SK-N-DZ (cell line): ENCODE results near the gene VRK1.

Experiments
- DNase-seq: peaks from one replicate; pipeline ENCODE4 v3.0.0-alpha.2; 2015; ENCODE audit warnings: low spot score

The VRK1 gene

GRCh38 chr14:96792003-96792402, 5.2 kb upstream of the VRK1 start:
- no peak for DNase-seq

- DNase-seq: no peak
Observed at GRCh38 chr14:96792591-96792990, 4.6 kb upstream of the VRK1 start.

- no peak for DNase-seq
Observed at GRCh38 chr14:96793547-96793946, 3.6 kb upstream of the VRK1 start.

GRCh38 chr14:96795109-96795828, 1.9 kb upstream of the VRK1 start:
- DNase-seq: no peak

GRCh38 chr14:96797582-96798349, 584 bp downstream of the VRK1 start:
- peak; percentile 4 for DNase-seq

GRCh38 chr14:96798956-96799355, 1.8 kb downstream of the VRK1 start:
- DNase-seq: no peak

- DNase-seq: no peak
Observed at GRCh38 chr14:96799489-96800054, 2.4 kb downstream of the VRK1 start.

GRCh38 chr14:96801931-96802330, 4.7 kb downstream of the VRK1 start:
- DNase-seq: no peak

GRCh38 chr14:96802963-96803362, 5.8 kb downstream of the VRK1 start:
- DNase-seq: no peak

GRCh38 chr14:96803958-96804357, 6.8 kb downstream of the VRK1 start:
- DNase-seq: no peak

- no peak for DNase-seq
Observed at GRCh38 chr14:96804895-96805294, 7.7 kb downstream of the VRK1 start.

- no peak for DNase-seq
Observed at GRCh38 chr14:96805956-96806355, 8.8 kb downstream of the VRK1 start.

GRCh38 chr14:96806836-96807235, 9.7 kb downstream of the VRK1 start:
- DNase-seq: no peak

GRCh38 chr14:96808619-96809406, 11.6 kb downstream of the VRK1 start:
- no peak for DNase-seq

- DNase-seq: no peak
Observed at GRCh38 chr14:96811265-96811664, 14.1 kb downstream of the VRK1 start.

GRCh38 chr14:96811985-96812667, 14.9 kb downstream of the VRK1 start:
- no peak for DNase-seq

- DNase-seq: no peak
Observed at GRCh38 chr14:96816281-96816680, 19.1 kb downstream of the VRK1 start.

- no peak for DNase-seq
Observed at GRCh38 chr14:96817750-96818666, 20.8 kb downstream of the VRK1 start.

- no peak for DNase-seq
Observed at GRCh38 chr14:96821501-96821900, 24.3 kb downstream of the VRK1 start.

- DNase-seq: no peak
Observed at GRCh38 chr14:96823652-96824051, 26.5 kb downstream of the VRK1 start.
